Measurements from ENCODE around the gene NOL3. TPM values are rescaled to one million over a fixed set of nuclear protein-coding genes. Genes with fewer than 3 reads are reported as not detected.

The NOL3 gene
- total RNA-seq: 20.3 and 26.3 TPM in 2 replicates

GRCh38 chr16:67170168-67170948 is at the start of gene NOL3:
NOL3 (plus strand) TSS chr16:67170538.

DNA sequence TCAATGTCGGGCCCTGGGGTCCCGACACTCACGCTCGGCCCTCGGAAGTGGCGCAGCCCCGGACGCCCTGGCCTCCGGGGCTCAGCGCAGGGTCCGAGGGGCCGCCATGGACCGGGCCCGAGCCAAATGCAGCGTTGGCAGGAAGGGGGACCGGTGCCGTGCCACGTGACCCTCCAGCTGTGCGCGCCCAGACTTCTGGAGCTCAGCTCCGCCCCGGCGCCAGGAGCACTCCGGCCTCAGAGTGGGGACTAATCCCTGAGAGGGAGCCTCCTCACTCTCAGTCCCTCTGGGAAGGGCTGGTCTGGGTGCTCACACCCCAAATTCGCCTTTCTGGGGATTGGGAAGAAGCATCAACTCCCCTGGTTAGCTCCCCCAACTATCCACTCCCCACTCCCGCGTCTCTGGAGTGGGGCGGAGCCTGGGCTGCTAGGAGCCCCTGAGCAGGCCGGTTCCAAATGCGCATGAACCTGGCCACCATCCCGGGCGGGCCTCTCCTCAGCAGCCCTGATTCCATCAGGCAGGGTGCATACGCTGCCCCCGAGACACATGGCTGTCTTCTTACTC is 19.4 kb upstream of the NOL3 start, which contains the start of gene B3GNT9:
Gene B3GNT9 (minus strand): TSS at position 166 of the 564 bp plus-strand sequence. CDS start 513 bp downstream, outside the sequence.

GRCh38 chr16:67164599-67165061 is 5.7 kb upstream of the NOL3 start, which contains the start of gene HSF4:
HSF4 (plus strand) TSS chr16:67164745; CDS start chr16:67164812, 67 bp downstream.

DNA sequence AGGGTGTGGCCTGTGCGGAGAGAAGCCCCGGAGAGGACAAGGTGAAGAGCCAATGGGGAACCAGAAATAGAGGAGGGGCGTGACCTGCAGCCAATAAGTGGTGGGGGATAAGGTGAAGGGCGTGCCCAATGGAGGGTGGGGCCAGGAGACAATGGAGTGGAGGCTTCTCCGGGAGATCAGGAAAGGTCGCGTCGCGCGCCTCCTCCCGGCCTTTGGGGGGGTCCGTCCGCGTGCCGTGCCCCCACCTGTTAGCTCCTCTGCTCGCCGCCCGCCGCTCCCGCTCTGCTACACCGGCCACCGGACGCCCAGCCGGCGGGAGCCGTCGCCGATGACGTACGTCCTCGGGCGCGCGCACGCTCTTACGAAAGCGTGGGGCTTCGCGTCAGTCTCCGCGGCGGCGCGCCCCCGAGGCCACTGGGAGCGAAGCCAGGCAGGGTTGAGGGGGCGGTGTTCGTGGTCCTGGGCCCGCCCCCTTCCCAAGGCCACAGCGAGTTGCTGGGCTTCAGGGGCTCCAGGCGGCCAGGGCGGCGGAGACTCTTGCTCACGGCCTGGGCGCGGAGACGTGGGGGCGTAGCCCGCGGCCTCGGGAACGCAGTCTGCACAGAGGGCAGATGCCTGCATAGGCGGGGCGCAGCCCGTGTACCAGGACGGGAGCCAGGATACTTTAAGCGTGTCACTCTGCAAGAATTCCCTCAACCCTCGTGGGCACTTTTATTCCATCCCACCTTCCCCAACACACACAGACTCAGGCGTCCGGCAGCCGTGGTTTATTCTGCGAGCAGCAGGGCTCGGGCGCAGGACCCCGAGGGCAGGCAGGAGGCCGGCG is 13.5 kb downstream of the NOL3 start, which contains the start of gene MATCAP1:
Gene MATCAP1 (minus strand): TSS at position 337 of the 826 bp plus-strand sequence. CDS start 3,353 bp downstream, outside the sequence.

DNA sequence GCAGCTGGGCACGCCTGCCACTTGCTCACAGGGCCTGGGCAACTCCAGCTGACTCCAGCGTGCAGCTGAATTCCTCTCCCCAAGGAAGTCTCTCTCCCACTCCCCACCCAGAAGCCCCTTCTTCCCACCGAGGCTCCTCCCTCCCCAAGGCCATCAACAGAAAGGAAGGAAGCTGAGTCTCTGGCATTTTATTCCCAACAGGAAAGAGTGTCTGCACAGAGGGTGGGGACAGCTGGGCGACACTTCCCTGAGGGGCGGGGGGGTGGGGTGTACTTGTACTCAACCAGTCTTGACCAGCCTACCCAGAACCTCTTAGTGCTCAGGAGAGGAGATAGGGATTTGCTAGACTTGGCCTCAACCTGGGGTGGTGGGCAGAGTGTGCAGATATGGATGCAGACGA is 19.7 kb downstream of the NOL3 start, which contains the start of gene EXOC3L1:
Gene EXOC3L1 (minus strand): TSS at position 96 of the 400 bp plus-strand sequence. CDS start 460 bp downstream, outside the sequence.

GRCh38 chr16:67191995-67192681 is 21.8 kb downstream of the NOL3 start, which contains the start of gene E2F4:
E2F4 (plus strand) TSS chr16:67192155; CDS start chr16:67192228, 73 bp downstream.

DNA sequence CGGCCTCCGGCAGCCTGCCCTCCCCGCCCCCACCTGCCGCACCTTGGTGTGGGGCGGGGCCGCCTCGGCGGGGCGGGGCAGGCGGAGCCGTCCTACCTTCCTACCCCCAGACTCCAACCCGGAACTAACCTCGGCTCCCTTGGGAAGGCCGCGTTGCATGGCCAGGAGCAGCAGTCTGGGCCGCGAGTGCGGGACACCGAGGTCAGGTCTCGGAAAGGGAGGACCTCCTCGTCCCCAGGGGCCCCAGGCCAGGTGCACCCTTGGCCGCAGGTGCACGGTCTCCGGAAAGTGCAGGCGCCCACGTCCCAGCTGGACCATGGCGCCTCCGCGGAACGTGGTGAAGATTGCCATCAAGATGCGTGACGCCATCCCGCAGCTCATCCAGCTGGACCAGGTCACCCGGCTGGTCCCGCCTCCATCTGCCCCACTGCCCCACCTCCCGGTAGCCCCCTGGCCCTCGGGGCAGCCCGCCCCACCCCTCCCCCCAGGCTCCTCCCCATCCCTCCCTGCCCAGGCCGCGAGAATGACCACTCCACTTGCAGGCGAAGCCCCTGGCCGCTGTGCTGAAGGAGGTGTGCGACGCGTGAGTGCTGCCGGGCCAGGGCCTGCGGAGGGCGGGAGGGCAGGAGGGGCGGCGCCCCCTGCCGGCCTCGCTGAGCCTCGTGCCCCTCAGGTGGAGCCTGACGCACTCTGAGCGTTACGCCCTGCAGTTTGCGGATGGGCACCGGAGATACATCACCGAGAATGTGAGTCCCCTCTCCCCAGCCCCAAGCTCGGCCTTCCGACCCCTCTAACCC is 28.9 kb downstream of the NOL3 start, which contains the start of gene ELMO3:
Gene ELMO3 (plus strand): TSS at position 121 of the 797 bp plus-strand sequence. CDS start 196 bp downstream, at position 317.

Other genes starting within 250 kb of the NOL3 start
- gene RRAD, start 245.0 kb upstream of the NOL3 start, total RNA-seq: 1.00 TPM in 1 of 2 replicates, not detected in the other
- 35.9 and 48.6 TPM in 2 replicates for gene CIAO2B, start 236.1 kb upstream of the NOL3 start, total RNA-seq
- 17.9 and 22.6 TPM in 2 replicates for gene CES2, start 235.0 kb upstream of the NOL3 start, total RNA-seq
- gene CES3, start 209.3 kb upstream of the NOL3 start, total RNA-seq: not detected in 2 replicates
- 2.2 and 4.4 TPM in 2 replicates for gene CES4A, start 181.9 kb upstream of the NOL3 start, total RNA-seq
- 28.8 and 34.8 TPM in 2 replicates for gene CBFB, start 141.4 kb upstream of the NOL3 start, total RNA-seq
- 9.5 and 15.7 TPM in 2 replicates for gene PHAF1, start 60.6 kb upstream of the NOL3 start, total RNA-seq
- gene B3GNT9, start 19.5 kb upstream of the NOL3 start, total RNA-seq: 59.2 and 71.5 TPM in 2 replicates
- gene TRADD, start 10.6 kb upstream of the NOL3 start, total RNA-seq: 25.2 and 28.0 TPM in 2 replicates
- gene FBXL8, start 10.6 kb upstream of the NOL3 start, total RNA-seq: 17.1 and 20.8 TPM in 2 replicates
- 5.3 and 7.7 TPM in 2 replicates for gene HSF4, start 5.8 kb upstream of the NOL3 start, total RNA-seq
- 8.7 and 16.3 TPM in 2 replicates for gene MATCAP1, start 13.4 kb downstream of the NOL3 start, total RNA-seq
- gene EXOC3L1, start 19.6 kb downstream of the NOL3 start, total RNA-seq: 0.69 and 1.3 TPM in 2 replicates
- 49.0 and 49.8 TPM in 2 replicates for gene E2F4, start 21.6 kb downstream of the NOL3 start, total RNA-seq
- 0.06 and 0.83 TPM in 2 replicates for gene ELMO3, start 28.6 kb downstream of the NOL3 start, total RNA-seq
- 33.8 and 46.5 TPM in 2 replicates for gene TMEM208, start 56.6 kb downstream of the NOL3 start, total RNA-seq
- 18.8 and 22.7 TPM in 2 replicates for gene FHOD1, start 76.9 kb downstream of the NOL3 start, total RNA-seq
- 0.05 and 0.56 TPM in 2 replicates for gene SLC9A5, start 78.4 kb downstream of the NOL3 start, total RNA-seq
- gene PLEKHG4, start 109.0 kb downstream of the NOL3 start, total RNA-seq: 6.8 and 13.0 TPM in 2 replicates
- not detected in 2 replicates for gene KCTD19, start 156.2 kb downstream of the NOL3 start, total RNA-seq
- gene LRRC36, start 156.3 kb downstream of the NOL3 start, total RNA-seq: not detected in 2 replicates
- not detected in 2 replicates for gene TPPP3, start 223.0 kb downstream of the NOL3 start, total RNA-seq
- gene ZDHHC1, start 245.9 kb downstream of the NOL3 start, total RNA-seq: 8.8 and 11.4 TPM in 2 replicates